ENCODE measurements around the gene TMEM184A.
A peak's percentile ranks its signal among the peaks of the same experiment; 100 is the strongest.

Gene TMEM184A

DNA sequence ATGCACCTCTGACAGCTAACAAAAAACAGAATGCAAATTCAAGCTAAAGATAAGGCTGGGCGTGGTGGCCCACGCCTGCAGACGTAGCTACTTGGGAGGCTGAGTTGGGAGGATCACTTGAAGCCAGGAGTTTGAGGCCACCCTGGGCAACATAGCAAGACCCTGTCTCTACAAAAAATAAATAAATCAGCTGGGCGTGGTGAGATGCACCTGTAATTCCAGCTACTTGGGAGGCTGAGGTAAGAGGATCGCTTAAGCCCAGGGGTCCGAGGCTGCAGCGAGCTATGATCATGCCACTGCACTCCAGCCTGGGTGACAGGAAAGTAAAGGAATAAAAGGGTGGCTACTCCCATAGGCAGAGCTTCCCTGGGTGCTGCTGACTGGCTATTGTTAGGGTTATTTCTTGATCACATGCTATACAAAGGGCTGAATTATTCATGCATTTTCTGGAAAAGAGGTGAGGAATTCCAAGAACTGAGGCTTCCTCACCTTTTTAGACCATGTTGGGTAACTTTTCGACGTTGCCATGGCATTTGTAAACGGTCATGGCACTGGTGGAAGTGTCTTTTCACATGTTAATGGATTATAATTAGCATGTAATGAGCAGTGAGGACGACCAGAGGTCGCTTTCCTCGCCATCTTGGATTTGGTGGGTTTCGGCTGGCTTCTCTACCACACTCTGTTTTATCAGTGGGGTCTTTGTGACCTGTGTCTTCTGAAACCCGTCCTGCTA, 20.7 kb upstream of the TMEM184A start:
- no peak overlapping the region for H3K4me3 ChIP-seq
- TF ChIP-seq POLR2AphosphoS5 (IDR thresholded peaks at IDR 0.05; ENCODE audit: borderline replicate concordance, low read depth, low read length) (no peak), EZH2 (IDR thresholded peaks at IDR 0.05) (no peak), FOXP2 (optimal IDR thresholded peaks at IDR 0.05; ENCODE audit: control extremely low read depth, extremely low read length, insufficient read depth) (no peak)
- H3K9ac ChIP-seq (ENCODE audit: insufficient read length) = no peak overlapping the region

DNA sequence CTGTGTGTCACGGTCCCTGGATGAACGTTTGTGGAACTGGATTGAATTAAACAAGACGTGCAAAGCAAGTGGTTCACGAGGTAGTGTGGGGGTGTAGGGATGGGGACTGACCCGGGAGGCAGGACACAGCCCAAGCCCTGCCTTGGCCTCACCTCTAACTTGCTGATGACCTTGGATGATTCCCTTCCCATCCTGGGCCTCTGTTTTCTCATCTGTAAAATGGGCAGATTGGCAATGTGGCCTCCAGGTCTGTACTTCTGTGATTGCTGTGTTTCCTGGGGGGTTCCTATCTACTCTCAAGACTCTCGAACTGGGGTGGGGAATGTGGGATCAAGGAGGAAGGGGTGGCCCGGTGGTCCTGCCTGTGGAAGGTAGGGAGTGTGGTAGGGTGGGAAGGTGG, 19.8 kb upstream of the TMEM184A start:
- H3K27ac ChIP-seq = no peak overlapping the region
- H3K9me3 ChIP-seq (ENCODE audit: low read depth, low read length) = no peaks in the 10 kb centered on the region
- no peak overlapping the region for H3K9ac ChIP-seq (ENCODE audit: insufficient read length)
- no peak overlapping the region for H3K4me3 ChIP-seq
- H3K36me3 ChIP-seq (ENCODE audit: insufficient read depth, low read length) = no peaks in the 10 kb centered on the region
- DNase-seq (ENCODE audit: low read depth, low spot score) = no peak
- no peak for TF ChIP-seq FOXP2 (optimal IDR thresholded peaks at IDR 0.05; ENCODE audit: control extremely low read depth, extremely low read length, insufficient read depth)
- TF ChIP-seq EZH2 (IDR thresholded peaks at IDR 0.05) = no peak
- no peak for TF ChIP-seq POLR2AphosphoS5 (IDR thresholded peaks at IDR 0.05; ENCODE audit: borderline replicate concordance, low read depth, low read length)

More for the DNA sequence above, 20.7 kb upstream of the TMEM184A start:
- no peak for DNase-seq (ENCODE audit: low read depth, low spot score)
- H3K27ac ChIP-seq = no peak overlapping the region
- no peaks in the 10 kb centered on the region for H3K36me3 ChIP-seq (ENCODE audit: insufficient read depth, low read length)
- no peaks in the 10 kb centered on the region for H3K9me3 ChIP-seq (ENCODE audit: low read depth, low read length)

DNA sequence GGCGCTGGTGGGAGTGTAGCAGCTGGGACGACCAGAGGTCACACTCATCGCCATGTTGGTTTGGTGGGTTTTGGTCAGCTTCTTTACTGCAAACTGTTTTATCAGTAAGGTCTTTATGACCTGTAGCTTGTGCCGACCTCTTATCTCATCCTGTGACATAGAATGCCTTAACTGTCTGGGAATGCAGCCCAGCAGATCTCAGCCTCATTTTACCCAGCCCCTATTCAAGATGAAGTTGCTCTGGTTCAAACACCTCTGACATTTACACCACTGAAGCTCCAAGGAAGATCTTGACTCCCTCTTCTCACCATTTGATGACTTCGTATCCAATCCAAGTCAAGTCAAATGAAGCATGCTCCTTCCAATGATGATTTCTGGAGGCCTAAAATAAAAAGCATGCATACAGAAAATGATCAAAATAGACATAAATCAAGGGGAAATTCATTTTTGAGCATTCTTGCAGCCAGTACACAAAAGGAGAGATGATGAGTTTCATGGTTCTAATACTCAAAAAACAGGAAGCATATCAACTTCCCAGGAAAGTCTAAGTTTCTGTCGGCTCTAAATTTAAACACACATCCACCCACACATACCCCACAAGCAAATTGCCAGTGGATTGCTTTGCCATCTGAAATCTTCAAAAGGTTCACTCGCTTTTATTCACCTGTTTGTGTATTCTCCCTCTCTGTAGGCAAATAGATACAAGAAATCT, 16.3 kb upstream of the TMEM184A start:
- no peak overlapping the region; the same call in 1 of the 2 replicates for H3K27ac ChIP-seq
- TF ChIP-seq EZH2 (IDR thresholded peaks at IDR 0.05) (no peak), FOXP2 (optimal IDR thresholded peaks at IDR 0.05; ENCODE audit: control extremely low read depth, extremely low read length, insufficient read depth) (no peak), POLR2AphosphoS5 (IDR thresholded peaks at IDR 0.05; ENCODE audit: borderline replicate concordance, low read depth, low read length) (no peak)
- no peaks in the 10 kb centered on the region for H3K9me3 ChIP-seq (ENCODE audit: low read depth, low read length)
- H3K4me3 ChIP-seq = no peak overlapping the region
- DNase-seq (ENCODE audit: low read depth, low spot score) = no peak
- peaks cover 5% of the 10 kb centered on the region for H3K36me3 ChIP-seq (ENCODE audit: insufficient read depth, low read length)
- no peak overlapping the region for H3K9ac ChIP-seq (ENCODE audit: insufficient read length)

DNA sequence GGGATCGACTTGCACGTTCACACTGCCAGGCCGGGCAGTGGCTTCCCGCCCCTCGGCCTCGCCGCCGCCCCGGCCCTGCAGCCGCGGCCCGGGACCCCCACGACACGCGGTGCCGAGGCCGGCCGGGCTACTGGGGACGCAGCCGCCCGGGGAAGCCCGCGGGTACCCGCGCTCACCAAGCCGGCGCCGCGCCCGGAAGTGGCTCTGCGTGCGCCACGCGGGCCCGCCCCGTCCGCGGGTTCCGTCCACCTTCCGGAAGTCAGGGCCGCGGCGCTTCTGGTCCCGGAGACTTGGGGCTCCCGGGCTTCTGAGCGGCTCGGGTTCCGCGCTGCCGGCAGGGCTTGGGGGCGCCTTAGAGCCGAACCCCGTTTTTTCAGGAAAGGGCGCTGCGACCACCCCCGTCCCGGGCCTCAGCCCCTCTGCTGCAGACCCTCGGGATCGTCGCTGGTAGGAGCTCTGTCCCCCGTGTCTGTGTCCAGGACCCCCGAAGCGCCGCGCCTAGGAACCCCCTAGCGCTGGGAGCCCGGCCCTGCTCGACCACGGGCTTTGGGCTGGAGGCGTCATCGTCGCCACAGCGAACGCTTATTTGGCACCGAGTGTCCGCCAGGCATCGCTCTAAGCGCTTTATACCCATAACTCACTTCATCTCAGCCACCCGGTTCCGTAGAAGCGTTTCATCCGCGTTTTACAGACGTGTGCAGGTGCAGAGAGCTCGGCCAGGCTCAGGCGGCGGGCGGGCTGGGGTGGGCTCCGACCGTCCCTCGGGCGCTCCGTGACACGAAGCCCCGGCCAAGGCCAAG, 14.0 kb upstream of the TMEM184A start, which contains the start of gene PSMG3:
Gene PSMG3 (minus strand): TSS at position 200 of the 800 bp plus-strand sequence. CDS start 693 bp downstream, outside the sequence.
- no peak for DNase-seq (ENCODE audit: low read depth, low spot score)
- H3K27ac ChIP-seq = peak within 1 kb of the TSS; percentile 82; the same call in 1 of the 2 replicates
- peak; percentile 80 for TF ChIP-seq FOXP2 (optimal IDR thresholded peaks at IDR 0.05; ENCODE audit: control extremely low read depth, extremely low read length, insufficient read depth)
- no peak for TF ChIP-seq EZH2 (IDR thresholded peaks at IDR 0.05)
- TF ChIP-seq POLR2AphosphoS5 (IDR thresholded peaks at IDR 0.05; ENCODE audit: borderline replicate concordance, low read depth, low read length) = peak; percentile 87

DNA sequence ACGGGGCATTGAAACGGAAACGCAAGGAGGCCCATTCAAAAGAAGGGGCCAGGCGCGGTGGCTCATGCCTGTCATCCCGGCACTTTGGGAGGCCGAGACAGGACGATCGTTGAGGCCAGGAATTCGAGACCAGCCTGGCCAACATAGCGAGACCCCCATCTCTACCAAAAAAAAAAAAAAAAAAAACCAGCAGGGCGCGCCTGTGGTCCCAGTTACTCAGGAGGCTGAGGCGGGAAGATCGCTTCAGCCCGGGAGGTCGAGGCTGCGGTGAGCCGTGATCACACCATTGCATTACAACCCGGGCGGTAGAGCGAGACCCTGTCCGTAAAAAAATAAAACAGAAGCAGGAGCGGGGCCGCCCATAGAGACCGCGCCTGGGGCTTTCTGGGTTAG, 13.4 kb upstream of the TMEM184A start:
- Histone ChIP-seq H3K4me3 (peak overlapping the region; percentile 98), H3K9me3 (ENCODE audit: low read depth, low read length) (no peaks in the 10 kb centered on the region), H3K27ac (peak overlapping the region; percentile 38; the same call in 1 of the 2 replicates), H3K36me3 (ENCODE audit: insufficient read depth, low read length) (peaks cover 11% of the 10 kb centered on the region), H3K9ac (ENCODE audit: insufficient read length) (peak overlapping the region; percentile 97)
- no peak for DNase-seq (ENCODE audit: low read depth, low spot score)
- no peak for TF ChIP-seq EZH2 (IDR thresholded peaks at IDR 0.05)
- no peak for TF ChIP-seq FOXP2 (optimal IDR thresholded peaks at IDR 0.05; ENCODE audit: control extremely low read depth, extremely low read length, insufficient read depth)
- TF ChIP-seq POLR2AphosphoS5 (IDR thresholded peaks at IDR 0.05; ENCODE audit: borderline replicate concordance, low read depth, low read length) = no peak

More for the DNA sequence above, 14.0 kb upstream of the TMEM184A start, which contains the start of gene PSMG3:
- Histone ChIP-seq H3K36me3 (ENCODE audit: insufficient read depth, low read length) (peaks cover 11% of the 10 kb centered on the region), H3K9me3 (ENCODE audit: low read depth, low read length) (no peaks in the 10 kb centered on the region), H3K4me3 (peak within 1 kb of the TSS; percentile 98), H3K9ac (ENCODE audit: insufficient read length) (peak within 1 kb of the TSS; percentile 97)

DNA sequence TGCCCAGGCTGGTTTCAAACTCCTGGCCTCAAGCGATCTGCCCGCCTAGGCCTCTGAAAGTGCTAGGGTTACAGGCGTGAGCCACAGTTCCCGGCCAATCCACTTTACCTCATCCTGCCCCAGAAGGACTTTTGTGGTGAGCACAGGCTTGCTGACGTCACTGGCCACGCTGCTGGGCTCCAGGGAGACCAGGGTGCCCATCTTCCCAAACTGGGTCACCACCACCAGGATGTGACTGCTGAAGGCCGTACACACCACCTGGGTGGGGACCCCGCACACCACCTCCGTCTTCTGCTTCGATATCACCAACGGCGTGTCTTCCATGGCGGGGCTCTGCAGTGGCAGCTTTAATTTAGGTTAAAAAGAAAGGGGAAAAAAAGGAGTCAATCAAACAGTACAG, 13.0 kb upstream of the TMEM184A start:
- no peaks in the 10 kb centered on the region for H3K9me3 ChIP-seq (ENCODE audit: low read depth, low read length)
- H3K36me3 ChIP-seq (ENCODE audit: insufficient read depth, low read length) = peaks cover 11% of the 10 kb centered on the region
- peak overlapping the region; percentile 98 for H3K4me3 ChIP-seq
- DNase-seq (ENCODE audit: low read depth, low spot score) = no peak
- TF ChIP-seq FOXP2 (optimal IDR thresholded peaks at IDR 0.05; ENCODE audit: control extremely low read depth, extremely low read length, insufficient read depth) = no peak
- no peak for TF ChIP-seq EZH2 (IDR thresholded peaks at IDR 0.05)
- TF ChIP-seq POLR2AphosphoS5 (IDR thresholded peaks at IDR 0.05; ENCODE audit: borderline replicate concordance, low read depth, low read length) = no peak
- peak overlapping the region; percentile 97 for H3K9ac ChIP-seq (ENCODE audit: insufficient read length)
- peak overlapping the region; percentile 38; the same call in 1 of the 2 replicates for H3K27ac ChIP-seq

DNA sequence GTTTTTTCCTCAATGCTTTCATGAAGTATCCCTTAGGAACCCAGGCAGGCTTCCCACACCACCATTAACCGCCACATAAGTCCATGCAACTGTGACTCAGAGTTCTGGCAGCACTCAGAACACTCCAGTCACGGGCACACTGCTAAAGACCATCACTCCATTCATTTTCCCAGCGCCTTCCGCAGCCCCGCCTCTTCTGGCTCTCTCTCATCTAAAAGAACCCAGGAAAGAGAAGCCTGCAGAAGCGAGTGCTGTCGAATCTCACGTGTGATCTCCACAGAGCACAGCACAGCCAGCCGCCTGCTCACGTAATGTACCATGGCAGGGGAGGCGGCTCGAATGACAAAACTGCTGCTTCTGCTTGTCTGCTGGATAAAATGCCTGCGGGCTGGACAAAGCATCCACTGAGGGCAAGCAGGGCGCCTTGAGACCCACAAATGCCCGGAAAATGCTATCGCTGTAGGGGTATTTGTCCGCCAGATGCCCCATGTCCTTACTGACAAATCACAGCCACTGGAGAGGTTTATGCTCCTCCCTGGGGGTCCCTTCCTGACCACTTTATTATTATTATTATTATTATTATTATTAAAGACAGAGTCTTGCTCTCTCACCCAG, 12.0 kb upstream of the TMEM184A start:
- Histone ChIP-seq H3K9me3 (ENCODE audit: low read depth, low read length) (no peaks in the 10 kb centered on the region), H3K36me3 (ENCODE audit: insufficient read depth, low read length) (peaks cover 11% of the 10 kb centered on the region), H3K27ac (peak overlapping the region; percentile 76; the same call in 1 of the 2 replicates), H3K4me3 (peak overlapping the region; percentile 58), H3K9ac (ENCODE audit: insufficient read length) (peak overlapping the region; percentile 51)
- no peak for TF ChIP-seq FOXP2 (optimal IDR thresholded peaks at IDR 0.05; ENCODE audit: control extremely low read depth, extremely low read length, insufficient read depth)
- TF ChIP-seq EZH2 (IDR thresholded peaks at IDR 0.05) = no peak
- no peak for TF ChIP-seq POLR2AphosphoS5 (IDR thresholded peaks at IDR 0.05; ENCODE audit: borderline replicate concordance, low read depth, low read length)
- no peak for DNase-seq (ENCODE audit: low read depth, low spot score)

Data from SK-N-MC (cell line).